K562 (cell line): ENCODE data around the gene THOC5. TPM values are rescaled to one million over a fixed set of nuclear protein-coding genes. Genes with fewer than 3 reads are reported as not detected.

ENCODE experiments used
- ATAC-seq: fragments of 200-7000 bp; cut with Tn5 transposase; 3 replicates; pipeline ENCODE4 v1.9.1; 2020; ENCODE audit warnings: moderate library complexity
- BruUV-seq: library from RNA; stranded (reverse); fragments of 400-500 nt; replicated peaks from 2 replicates; lab custom pipeline; 2021; lab: Mats Ljungman, UMichigan
- CTCF ChIA-PET: fragments of 300-600 bp; formaldehyde crosslinking; extraction: SDS; loops from one replicate; lab custom pipeline; 2021; ENCODE audit warnings: low intra/inter-chr PET ratio; lab: Yijun Ruan, JAX
- POLR2A ChIA-PET: fragments of 300-600, 350-650 bp; sonication (Branson Sonifier 250); formaldehyde crosslinking; extraction: SDS; loops from one replicate; lab custom pipeline; 2021; ENCODE audit warnings: antibody characterized with exemption, inconsistent platforms; lab: Yijun Ruan, JAX
- DNase-seq, 4 experiments: peaks; one replicate each; pipeline versions ENCODE4 v3.0.0 to v3.0.0-alpha.2; 2011 to 2018; ENCODE audit warnings: low spot score in 3 of 4, mixed read lengths in 3 of 4; ENCODE audit errors: extremely low read depth in 1 of 4
- FAIRE-seq: peaks from 2 replicates; lab custom pipeline; 2011; peaks lifted over from hg19 to GRCh38; lab: Jason Lieb, UNC
- H2AFZ ChIP-seq: 2 replicates; pipeline ENCODE4 v1.6.0; 2011; ENCODE audit warnings: low read depth, low read length, control low read depth, inconsistent platforms
- H3K27ac ChIP-seq: fragments of 200-600 bp; 3 replicates; pipeline ENCODE4 v1.8.0; 2011; ENCODE audit warnings: low read depth, mild to moderate bottlenecking, control low read depth, inconsistent platforms, low read length, moderate library complexity, mixed read lengths; ENCODE audit errors: extremely low read depth
- H3K27me3 ChIP-seq, 2 experiments: fragments of 300-600 bp in 1 of 2; 2 replicates in 1 of 2; 3 replicates in 1 of 2; pipeline versions ENCODE4 v1.6.0 to v1.8.0; 2011; ENCODE audit warnings: inconsistent platforms in 2 of 2, low read length in 2 of 2, mild to moderate bottlenecking in 1 of 2, mixed read lengths in 1 of 2, moderate library complexity in 1 of 2; ENCODE audit not compliant: control insufficient read depth in 2 of 2, insufficient read depth in 2 of 2
- H3K36me3 ChIP-seq: fragments of 300-600 bp; 3 replicates; pipeline ENCODE4 v1.8.0; 2011; ENCODE audit warnings: mild to moderate bottlenecking, low read length, inconsistent platforms; ENCODE audit not compliant: control insufficient read depth, insufficient read depth
- H3K4me1 ChIP-seq, 2 experiments: fragments of 200-600 bp in 1 of 2; replicated peaks in 1 of 2; 2 replicates in 1 of 2; 3 replicates in 1 of 2; pipeline versions ENCODE4 v1.5.1 to v1.8.0; 2011; ENCODE audit warnings: inconsistent platforms in 2 of 2, low read length in 2 of 2, mild to moderate bottlenecking in 1 of 2, mixed read lengths in 1 of 2, moderate library complexity in 1 of 2; ENCODE audit not compliant: control insufficient read depth in 2 of 2, insufficient read depth in 2 of 2
- H3K4me2 ChIP-seq: 2 replicates; pipeline ENCODE4 v1.6.1; 2011; ENCODE audit warnings: low read length, control low read depth, inconsistent platforms, mixed read lengths; ENCODE audit not compliant: insufficient read depth
- H3K4me3 ChIP-seq: fragments of 200-600 bp; sonication (generic), shearing (Covaris generic); 2 replicates; pipeline ENCODE4 v1.5.1; 2016; ENCODE audit warnings: control low read depth, inconsistent platforms
- H3K79me2 ChIP-seq: fragments of 200-600 bp; 3 replicates; pipeline ENCODE4 v1.8.0; 2011; ENCODE audit warnings: low read length, inconsistent platforms; ENCODE audit not compliant: control insufficient read depth, insufficient read depth
- H3K9ac ChIP-seq, 2 experiments: 2 replicates each; pipeline versions ENCODE4 v1.6.0 to v1.6.1; 2011; ENCODE audit warnings: low read depth in 2 of 2, low read length in 2 of 2, control low read depth in 1 of 2, inconsistent platforms in 1 of 2, mild to moderate bottlenecking in 1 of 2, mixed read lengths in 1 of 2; ENCODE audit not compliant: insufficient read depth in 1 of 2
- H3K9me1 ChIP-seq: one replicate; pipeline ENCODE4 v1.6.0; 2011; ENCODE audit warnings: inconsistent platforms, mild to moderate bottlenecking, low read length, moderate library complexity; ENCODE audit not compliant: control insufficient read depth, insufficient read depth
- H3K9me3 ChIP-seq: replicated peaks from 2 replicates; pipeline ENCODE4 v1.5.1; 2011; ENCODE audit warnings: low read depth, low read length, inconsistent platforms; ENCODE audit not compliant: control insufficient read depth, insufficient read depth
- H4K20me1 ChIP-seq: replicated peaks from 2 replicates; pipeline ENCODE4 v1.6.1; 2011; ENCODE audit warnings: low read length, inconsistent platforms, mixed read lengths; ENCODE audit not compliant: control insufficient read depth, insufficient read depth
- BCOR ChIP-seq: fragments of 450-650 bp; IDR thresholded peaks from 2 replicates; pipeline ENCODE4 v1.6.1; 2016
- CBFA2T3 ChIP-seq: fragments of 450-650 bp; IDR thresholded peaks from 2 replicates; pipeline ENCODE4 v1.6.1; 2017
- KDM5B ChIP-seq: fragments of 200-600 bp; sonication (generic); IDR thresholded peaks from 2 replicates; pipeline ENCODE4 v1.6.1; 2012; ENCODE audit warnings: low read depth, mild to moderate bottlenecking, moderate library complexity, low read length, control low read depth, inconsistent platforms; ENCODE audit not compliant: insufficient replicate concordance
- MLX ChIP-seq, 2 experiments: fragments of 450-650 bp in 1 of 2; sonication (generic) in 1 of 2; formaldehyde crosslinking; conservative IDR thresholded peaks; 2 replicates each; pipeline versions ENCODE4 v1.4.0 to v1.8.1; 2020 to 2022; ENCODE audit warnings: mild to moderate bottlenecking in 1 of 2, missing genetic modification reagents in 1 of 2
- NONO ChIP-seq, 2 experiments: fragments of 200-400 bp in 1 of 2; fragments of 450-650 bp in 1 of 2; formaldehyde crosslinking in 1 of 2; IDR thresholded peaks; 2 replicates each; pipeline ENCODE4 v1.6.1; 2017; ENCODE audit warnings: low read depth in 2 of 2, mild to moderate bottlenecking in 2 of 2, moderate library complexity in 2 of 2, low read length in 1 of 2
- POLR2A ChIP-seq: fragments of 450-650 bp; conservative IDR thresholded peaks from 2 replicates; pipeline ENCODE4 v1.6.1; 2016
- POLR2G ChIP-seq: fragments of 200-400 bp; formaldehyde crosslinking; IDR thresholded peaks from 2 replicates; pipeline ENCODE4 v1.6.1; 2017; ENCODE audit warnings: low read depth, mild to moderate bottlenecking, antibody characterized with exemption, low read length, moderate library complexity
- PYGO2 ChIP-seq: fragments of 450-650 bp; IDR thresholded peaks from 2 replicates; pipeline ENCODE4 v1.6.1; 2016; ENCODE audit warnings: mild to moderate bottlenecking, missing genetic modification characterization, moderate library complexity, missing compliant biosample characterization
- RBFOX2 ChIP-seq: fragments of 200-400 bp; formaldehyde crosslinking; IDR thresholded peaks from 2 replicates; pipeline ENCODE4 v1.6.1; 2017; ENCODE audit warnings: low read depth, mild to moderate bottlenecking, low read length, moderate library complexity
- SAFB ChIP-seq: fragments of 200-400 bp; formaldehyde crosslinking; IDR thresholded peaks from 2 replicates; pipeline ENCODE4 v1.6.1; 2017; ENCODE audit warnings: low read depth, low read length, borderline replicate concordance
- SMAD4 ChIP-seq: fragments of 250-450 bp; sonication (Bioruptor Pico); conservative IDR thresholded peaks from 2 replicates; pipeline ENCODE4 v1.8.0; 2021; ENCODE audit warnings: inconsistent platforms, mild to moderate bottlenecking, moderate library complexity
- ZBTB33 ChIP-seq: sonication (generic); formaldehyde crosslinking; IDR thresholded peaks from 2 replicates; pipeline ENCODE4 v1.8.1; 2023; ENCODE audit warnings: mild to moderate bottlenecking, missing genetic modification reagents
- ZNF224 ChIP-seq: sonication (generic); formaldehyde crosslinking; IDR thresholded peaks from 2 replicates; pipeline ENCODE4 v1.8.0; 2022; ENCODE audit warnings: mild to moderate bottlenecking, missing genetic modification reagents
- WGBS: fragments of 100-300 bp; shearing (Covaris generic); methylation state at CpG from one replicate; pipeline ENCODE4 v1.1.6; 2016; ENCODE audit warnings: low coverage, mixed read lengths; ENCODE audit not compliant: insufficient coverage; ENCODE audit errors: missing lambda C conversion rate; 5-methylcytosine and 5-hydroxymethylcytosine counted together
- in situ Hi-C: fragments of 300-500 bp; cut with MboI; formaldehyde crosslinking; loops from 4 replicates; pipeline ENCODE4 v1.15.0; 2018; ENCODE audit warnings: inconsistent platforms, mixed read lengths
- intact Hi-C: fragments of 100-400 bp; cut with micrococcal nuclease; formaldehyde crosslinking; loops from 2 replicates; pipeline ENCODE4 v1.14.2; 2022
- polyA plus RNA-seq, 8 experiments: library from polyadenylated mRNA; depleted of rRNA in 4 of 8; stranded (reverse) in 5 of 8; unstranded in 3 of 8; fragments of >200 nt; fragmentation: Nextera tagmentation in 2 of 8; fragmentation: Illumina TruSeq in 1 of 8; extraction: Ambion mirVana in 2 of 8; extraction: Trizol in 1 of 8; gene quantifications; 2 replicates each; pipeline versions ENCODE4 v1.2.1 to v1.2.3, GENCODE V29; 2011 to 2014; ENCODE audit warnings: inconsistent platforms in 1 of 8, missing spikeins in 1 of 8
- total RNA-seq, 7 experiments: library from RNA; depleted of rRNA in 6 of 7; stranded (reverse); fragments of >200 nt in 6 of 7; fragmentation: Illumina TruSeq in 2 of 7; extraction: Trizol in 2 of 7; gene quantifications; 2 replicates each; pipeline versions ENCODE4 v1.2.1 to v1.2.3, GENCODE V29; 2011 to 2021; ENCODE audit warnings: low replicate concordance in 1 of 7

THOC5 gene
- total and polyA plus RNA-seq, 9 of the 15 experiments (the other 6 are each of a cell fraction or from before 2014, with no cell fraction given): 45.3 to 96.5 (median 51.4) TPM

GRCh38 chr22:29480512-29481264, 72.9 kb downstream of the THOC5 start (continued):
- peak; percentile 47; the same call in 1 of the 2 replicates for TF ChIP-seq ZBTB33 (CRISPR knock-in tag)
- peak; percentile 23; the same call in 1 of the 2 replicates for TF ChIP-seq ZNF224
- TF ChIP-seq, all 486 proteins: peak for 97

GRCh38 chr22:29480262-29480511, 73.4 kb downstream of the THOC5 start:
- peak overlapping the region; percentile 48 for H3K4me3 ChIP-seq
- H3K27ac ChIP-seq: peak overlapping the region; percentile 49; the same call in 1 of the 3 replicates
- no TSS peak for BruUV-seq
- 29% methylated on average over 9 of the region's 39 CpGs for WGBS
- intact Hi-C loops: loop anchor here (2.0 kb wide), 1 partner anchor 45 kb away; no protein-coding TSS in a partner anchor
- H3K79me2 ChIP-seq: peaks cover 42% of the 10 kb centered on the region
- peaks cover 21 to 48% of the 10 kb centered on the region in 2 experiments; a peak in 4 of 5 replicates for H3K4me1 ChIP-seq
- peaks cover 10% of the 10 kb centered on the region for H3K9me1 ChIP-seq
- H3K36me3 ChIP-seq: peaks cover 17% of the 10 kb centered on the region; the same call in 1 of the 3 replicates
- peak overlapping the region; percentile 77; the same call in 1 of the 2 replicates for H3K4me2 ChIP-seq
- peaks cover 19% of the 10 kb centered on the region; the same call in 1 of the 2 replicates for H4K20me1 ChIP-seq
- peak overlapping the region; percentile 44 to 91 for H3K9ac ChIP-seq
- in situ Hi-C loops: no loop called here
- no peak for FAIRE-seq
- H3K9me3 ChIP-seq: no peaks in the 10 kb centered on the region
- ChIA-PET CTCF (interaction anchor here (0.8 kb wide), 1 partner anchor 45 kb away, joined by 4 read pairs; no protein-coding TSS in a partner anchor), POLR2A (interaction anchor here (0.7 to 1.2 kb wide), 4 partner anchors 15 to 267 kb away, joined by 3 to 4 read pairs (median 3); no protein-coding TSS in a partner anchor)
- DNase-seq: no peak
- H3K27me3 ChIP-seq: no peaks in the 10 kb centered on the region
- ATAC-seq: no peak
- peak; percentile 73 for TF ChIP-seq RBFOX2
- TF ChIP-seq POLR2A: peak; percentile 60; the same call in 1 of the 2 replicates
- TF ChIP-seq CBFA2T3: no peak
- TF ChIP-seq SMAD4 (CRISPR knock-in tag): no peak
- TF ChIP-seq SAFB: peak; percentile 83
- TF ChIP-seq KDM5B: peak; percentile 63
- TF ChIP-seq BCOR: 0 out of 2 replicates have a peak, but pooled peaks have one; percentile 18
- TF ChIP-seq NONO (IDR thresholded peaks at IDR 0.05; ENCODE audit: low read depth in 2 of 2, low read length in 1 of 2): peak in 1 of 2 experiments; percentile 84; a peak in 2 of 4 replicates
- TF ChIP-seq POLR2G: peak; percentile 80; the same call in 1 of the 2 replicates
- TF ChIP-seq PYGO2 (tag): no peak
- TF ChIP-seq MLX (CRISPR knock-in tag; conservative IDR thresholded peaks at IDR 0.05): no peak
- peak overlapping the region; percentile 74 for H2AFZ ChIP-seq
